Measurements from ENCODE around the gene SERPINB6.

Gene SERPINB6

DNA sequence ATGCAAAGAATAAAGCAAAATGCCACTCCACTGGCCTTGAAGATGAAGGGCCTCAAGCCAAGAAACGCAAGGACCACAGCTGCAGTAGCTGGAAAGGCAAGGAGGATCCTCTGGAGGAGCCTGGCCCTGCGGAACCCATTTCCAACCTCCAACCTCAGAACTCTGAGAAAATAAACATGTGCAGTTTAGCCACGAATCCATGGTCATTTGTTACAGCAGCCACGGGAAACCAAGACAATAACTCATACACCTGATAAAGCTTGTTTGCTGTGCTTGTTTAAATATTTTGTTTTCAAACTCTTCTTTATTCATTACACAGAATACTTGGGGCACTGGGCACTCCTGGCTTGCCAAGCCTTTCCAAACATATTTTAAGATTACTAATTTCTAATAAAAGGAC is 10.4 kb downstream of the SERPINB6 start:
- H3F3A ChIP-seq (ENCODE audit: insufficient read depth, low read length) = no peaks in the 10 kb centered on the region
- no peaks in the 10 kb centered on the region for H4K20me1 ChIP-seq (ENCODE audit: insufficient read depth, low read length)
- H3K4me1 ChIP-seq (ENCODE audit: insufficient read depth, low read length, severe bottlenecking) = no peaks in the 10 kb centered on the region
- H3K36me3 ChIP-seq (ENCODE audit: insufficient read depth, low read length) = no peaks in the 10 kb centered on the region
- no peaks in the 10 kb centered on the region for H3K79me2 ChIP-seq (ENCODE audit: insufficient read depth, low read length)
- no peak overlapping the region for H2AFZ ChIP-seq (ENCODE audit: low read length)
- H3K9me3 ChIP-seq (ENCODE audit: low read length) = no peaks in the 10 kb centered on the region
- no peak overlapping the region for H3K4me2 ChIP-seq (ENCODE audit: low read length)
- 0 out of 2 replicates have a peak, but pooled peaks cover 5% of the 10 kb centered on the region for H3K27me3 ChIP-seq (ENCODE audit: insufficient read depth, low read length)
- H3K9ac ChIP-seq (ENCODE audit: low read length) = no peak overlapping the region
- H3K27ac ChIP-seq (ENCODE audit: low read depth, low read length, poor library complexity, severe bottlenecking) = no peak overlapping the region
- no peak for TF ChIP-seq EZH2 (IDR thresholded peaks at IDR 0.05; ENCODE audit: borderline replicate concordance, low read length)
- TF ChIP-seq, protein P1, sequence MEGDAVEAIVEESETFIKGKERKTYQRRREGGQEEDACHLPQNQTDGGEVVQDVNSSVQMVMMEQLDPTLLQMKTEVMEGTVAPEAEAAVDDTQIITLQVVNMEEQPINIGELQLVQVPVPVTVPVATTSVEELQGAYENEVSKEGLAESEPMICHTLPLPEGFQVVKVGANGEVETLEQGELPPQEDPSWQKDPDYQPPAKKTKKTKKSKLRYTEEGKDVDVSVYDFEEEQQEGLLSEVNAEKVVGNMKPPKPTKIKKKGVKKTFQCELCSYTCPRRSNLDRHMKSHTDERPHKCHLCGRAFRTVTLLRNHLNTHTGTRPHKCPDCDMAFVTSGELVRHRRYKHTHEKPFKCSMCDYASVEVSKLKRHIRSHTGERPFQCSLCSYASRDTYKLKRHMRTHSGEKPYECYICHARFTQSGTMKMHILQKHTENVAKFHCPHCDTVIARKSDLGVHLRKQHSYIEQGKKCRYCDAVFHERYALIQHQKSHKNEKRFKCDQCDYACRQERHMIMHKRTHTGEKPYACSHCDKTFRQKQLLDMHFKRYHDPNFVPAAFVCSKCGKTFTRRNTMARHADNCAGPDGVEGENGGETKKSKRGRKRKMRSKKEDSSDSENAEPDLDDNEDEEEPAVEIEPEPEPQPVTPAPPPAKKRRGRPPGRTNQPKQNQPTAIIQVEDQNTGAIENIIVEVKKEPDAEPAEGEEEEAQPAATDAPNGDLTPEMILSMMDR (IDR thresholded peaks at IDR 0.05; ENCODE audit: low read length) = no peak
- H3K9me2 ChIP-seq (ENCODE audit: low read depth, low read length) = no peaks in the 10 kb centered on the region
- H3K4me3 ChIP-seq (ENCODE audit: low read depth, low read length, poor library complexity, severe bottlenecking) = no peak overlapping the region

DNA sequence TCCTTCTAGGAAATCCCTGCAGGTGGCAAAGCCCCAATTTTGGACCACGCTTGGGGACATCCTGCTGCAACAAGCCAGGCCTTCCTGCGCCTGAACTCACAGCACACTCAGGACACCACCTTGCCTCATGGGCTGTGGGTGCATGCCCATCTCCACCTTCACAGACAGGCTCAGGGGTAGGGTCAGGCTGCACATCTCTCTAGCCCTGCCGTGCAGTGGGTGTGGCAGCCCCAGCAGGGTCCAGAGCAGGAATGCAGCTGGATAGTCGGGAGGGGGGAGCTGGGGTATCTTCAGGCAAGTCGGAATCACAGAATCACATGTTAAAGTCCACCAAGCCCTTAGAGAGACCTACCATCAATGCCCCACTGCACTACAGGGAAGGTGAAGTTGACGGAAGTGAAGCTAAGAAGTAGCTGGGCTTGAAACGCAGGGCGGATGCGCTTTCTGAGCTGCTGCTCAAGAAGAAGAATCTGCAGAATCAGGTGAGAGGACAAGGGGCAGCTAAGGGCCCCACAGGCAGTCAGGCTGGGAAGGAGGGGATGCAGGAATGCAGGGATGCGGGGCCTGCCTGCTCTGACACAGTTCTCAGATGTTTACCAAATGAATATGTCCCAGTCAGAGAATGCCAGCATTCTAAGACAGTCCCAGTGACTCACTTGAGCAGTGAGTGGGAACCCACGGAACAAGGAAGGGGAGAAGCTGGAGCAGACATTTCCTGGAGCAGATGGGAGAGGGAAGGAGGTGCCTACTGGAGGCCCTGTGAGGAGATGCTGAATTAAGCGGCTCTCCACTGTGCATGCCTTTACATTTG is 11.3 kb downstream of the SERPINB6 start:
- Histone ChIP-seq H3K79me2 (ENCODE audit: insufficient read depth, low read length) (no peaks in the 10 kb centered on the region), H2AFZ (ENCODE audit: low read length) (no peak overlapping the region), H3K27ac (ENCODE audit: low read depth, low read length, poor library complexity, severe bottlenecking) (no peak overlapping the region), H3K4me3 (ENCODE audit: low read depth, low read length, poor library complexity, severe bottlenecking) (no peak overlapping the region), H3K9me3 (ENCODE audit: low read length) (no peaks in the 10 kb centered on the region), H3F3A (ENCODE audit: insufficient read depth, low read length) (no peaks in the 10 kb centered on the region), H4K20me1 (ENCODE audit: insufficient read depth, low read length) (no peaks in the 10 kb centered on the region), H3K36me3 (ENCODE audit: insufficient read depth, low read length) (no peaks in the 10 kb centered on the region), H3K4me2 (ENCODE audit: low read length) (no peak overlapping the region), H3K9ac (ENCODE audit: low read length) (no peak overlapping the region), H3K9me2 (ENCODE audit: low read depth, low read length) (no peaks in the 10 kb centered on the region), H3K4me1 (ENCODE audit: insufficient read depth, low read length, severe bottlenecking) (no peaks in the 10 kb centered on the region), H3K27me3 (ENCODE audit: insufficient read depth, low read length) (0 out of 2 replicates have a peak, but pooled peaks cover 5% of the 10 kb centered on the region)
- TF ChIP-seq, protein P1 (IDR thresholded peaks at IDR 0.05; ENCODE audit: low read length) = no peak
- TF ChIP-seq EZH2 (IDR thresholded peaks at IDR 0.05; ENCODE audit: borderline replicate concordance, low read length) = no peak

DNA sequence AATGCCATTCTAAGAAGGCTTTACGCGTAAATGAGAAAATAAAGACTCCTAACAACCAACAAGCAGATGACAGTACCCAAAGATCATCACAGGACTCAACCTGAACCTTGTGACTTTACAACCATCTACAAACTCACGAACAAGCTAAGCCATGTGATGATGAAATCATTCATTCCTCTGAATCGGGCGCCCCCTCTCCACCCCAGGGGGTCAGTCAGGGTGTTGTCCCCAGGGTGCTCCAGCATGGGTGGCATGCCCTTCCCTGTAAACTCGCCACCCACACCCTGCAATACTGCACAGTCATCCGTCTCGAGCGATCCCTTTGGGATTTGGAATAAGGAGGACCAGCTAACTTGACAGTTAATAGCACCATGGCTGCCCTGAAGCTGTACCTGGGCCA is 12.6 kb downstream of the SERPINB6 start:
- Histone ChIP-seq H3K36me3 (ENCODE audit: insufficient read depth, low read length) (no peaks in the 10 kb centered on the region), H3K4me1 (ENCODE audit: insufficient read depth, low read length, severe bottlenecking) (no peaks in the 10 kb centered on the region)

More for the DNA sequence above, 12.6 kb downstream of the SERPINB6 start:
- no peaks in the 10 kb centered on the region for H3F3A ChIP-seq (ENCODE audit: insufficient read depth, low read length)
- H2AFZ ChIP-seq (ENCODE audit: low read length) = no peak overlapping the region
- no peak overlapping the region for H3K4me3 ChIP-seq (ENCODE audit: low read depth, low read length, poor library complexity, severe bottlenecking)
- no peak overlapping the region for H3K9ac ChIP-seq (ENCODE audit: low read length)
- H3K27ac ChIP-seq (ENCODE audit: low read depth, low read length, poor library complexity, severe bottlenecking) = no peak overlapping the region
- H3K4me2 ChIP-seq (ENCODE audit: low read length) = no peak overlapping the region
- no peaks in the 10 kb centered on the region for H3K9me3 ChIP-seq (ENCODE audit: low read length)
- TF ChIP-seq, protein P1 (IDR thresholded peaks at IDR 0.05; ENCODE audit: low read length) = no peak
- no peak for TF ChIP-seq EZH2 (IDR thresholded peaks at IDR 0.05; ENCODE audit: borderline replicate concordance, low read length)
- 0 out of 2 replicates have a peak, but pooled peaks cover 5% of the 10 kb centered on the region for H3K27me3 ChIP-seq (ENCODE audit: insufficient read depth, low read length)
- H3K79me2 ChIP-seq (ENCODE audit: insufficient read depth, low read length) = no peaks in the 10 kb centered on the region
- no peaks in the 10 kb centered on the region for H4K20me1 ChIP-seq (ENCODE audit: insufficient read depth, low read length)
- H3K9me2 ChIP-seq (ENCODE audit: low read depth, low read length) = no peaks in the 10 kb centered on the region
